HG02840 (cell line): ENCODE data around the gene EYA2.

Source experiments
- ATAC-seq: cut with Tn5 transposase; IDR thresholded peaks from one replicate; pipeline ENCODE4 v1.9.1; 2021; ENCODE audit warnings: mild to moderate bottlenecking, moderate library complexity, moderate number of reproducible peaks; ENCODE audit not compliant: unreplicated experiment, low FRiP score

Gene EYA2

GRCh38 chr20:47231382-47232039, 336.9 kb downstream of the EYA2 start:
- no peak for ATAC-seq

GRCh38 chr20:47232518-47232917, 337.9 kb downstream of the EYA2 start:
- ATAC-seq: no peak

- ATAC-seq: no peak
Measured at GRCh38 chr20:47233333-47234188, 338.9 kb downstream of the EYA2 start.

GRCh38 chr20:47235111-47235510, 340.5 kb downstream of the EYA2 start:
- no peak for ATAC-seq

- no peak for ATAC-seq
Measured at GRCh38 chr20:47235853-47236638, 341.4 kb downstream of the EYA2 start.

- ATAC-seq: no peak
Measured at GRCh38 chr20:47236639-47236900, 341.9 kb downstream of the EYA2 start.

- no peak for ATAC-seq
Measured at GRCh38 chr20:47237715-47238114, 343.1 kb downstream of the EYA2 start.
